HCT116 (cell line): Measurements from ENCODE around the gene ZNF57. TPM values are rescaled to one million over a fixed set of nuclear protein-coding genes. Genes with fewer than 3 reads are reported as not detected.
"Not testable (repeated sequence)": the region's sequence is repeated elsewhere in the genome, so short reads cannot be mapped to it uniquely, and the experiment has no call there.

Experiments used
- ATAC-seq: fragments of 200-7000 bp; cut with Tn5 transposase; 2 replicates; pipeline ENCODE4 v1.9.1; 2020; ENCODE audit warnings: mild to moderate bottlenecking, moderate library complexity
- BruUV-seq: library from RNA; stranded (reverse); fragments of 400-500 nt; replicated peaks from 2 replicates; lab custom pipeline; 2021; lab: Mats Ljungman, UMichigan
- CTCF ChIA-PET: fragments of 300-600 bp; sonication (Branson Sonifier 250); formaldehyde crosslinking; loops from one replicate; lab custom pipeline; 2021; ENCODE audit warnings: antibody characterized with exemption; lab: Charles Lee
- POLR2A ChIA-PET: fragments of 300-600, 350-600 bp; sonication (Branson Sonifier 250); formaldehyde crosslinking; loops from one replicate; lab custom pipeline; 2021; ENCODE audit warnings: antibody characterized with exemption; lab: Charles Lee
- RAD21 ChIA-PET, 2 experiments: fragments of 300-600 bp; sonication (Branson Sonifier 250); formaldehyde crosslinking; loops; one replicate each; lab custom pipeline; 2023; ENCODE audit warnings: low total read pairs in 2 of 2; ENCODE audit not compliant: uncharacterized antibody in 2 of 2, unreplicated experiment in 2 of 2, low non-redundant PET in 1 of 2; lab: Charles Lee
- DNase-seq: peaks from one replicate; pipeline ENCODE4 v3.0.0-alpha.2; 2010; ENCODE audit warnings: low read depth, low spot score
- H2AFZ ChIP-seq: fragments of 200-600 bp; shearing (Covaris generic), sonication (generic); 2 replicates; pipeline ENCODE4 v1.6.1; 2017; ENCODE audit warnings: low read depth, mixed run types, mixed read lengths, antibody characterized with exemption, low read length; ENCODE audit not compliant: poor library complexity, severe bottlenecking
- H3K27ac ChIP-seq: 2 replicates; pipeline ENCODE4 v1.5.1; 2012; ENCODE audit warnings: low read depth, low read length
- H3K27me3 ChIP-seq: fragments of 200-600 bp; sonication (generic); 2 replicates; pipeline ENCODE4 v1.6.1; 2016; ENCODE audit warnings: mixed run types, low read length, mixed read lengths; ENCODE audit not compliant: insufficient read depth
- H3K36me3 ChIP-seq, 2 experiments: fragments of 200-500 bp in 1 of 2; fragments of 200-600 bp in 1 of 2; sonication (Bioruptor generic) in 1 of 2; sonication (generic) in 1 of 2; 2 replicates each; pipeline versions ENCODE4 v1.5.1 to v1.6.1; 2014 to 2016; ENCODE audit warnings: low read length in 2 of 2, inconsistent platforms in 1 of 2, mixed read lengths in 1 of 2, mixed run types in 1 of 2; ENCODE audit not compliant: insufficient read depth in 2 of 2, control insufficient read depth in 1 of 2
- H3K4me1 ChIP-seq, 2 experiments: fragments of 200-600 bp in 1 of 2; sonication (generic) in 1 of 2; 2 replicates each; pipeline versions ENCODE4 v1.5.1 to v1.6.1; 2012 to 2017; ENCODE audit warnings: low read length in 2 of 2, inconsistent platforms in 1 of 2, mild to moderate bottlenecking in 1 of 2, mixed read lengths in 1 of 2, mixed run types in 1 of 2, moderate library complexity in 1 of 2; ENCODE audit not compliant: insufficient read depth in 2 of 2, control insufficient read depth in 1 of 2
- H3K4me2 ChIP-seq: fragments of 200-600 bp; sonication (generic); 2 replicates; pipeline ENCODE4 v1.6.1; 2017; ENCODE audit warnings: mixed run types, low read length, mixed read lengths
- H3K4me3 ChIP-seq, 2 experiments: fragments of 200-600 bp in 1 of 2; sonication (generic) in 1 of 2; replicated peaks in 1 of 2; 2 replicates each; pipeline ENCODE4 v1.5.1; 2011 to 2016; ENCODE audit warnings: low read length in 2 of 2, control low read depth in 1 of 2, low read depth in 1 of 2, mild to moderate bottlenecking in 1 of 2, mixed read lengths in 1 of 2, mixed run types in 1 of 2
- H3K79me2 ChIP-seq: fragments of 200-600 bp; sonication (generic); 2 replicates; pipeline ENCODE4 v1.6.1; 2017; ENCODE audit warnings: mild to moderate bottlenecking, mixed run types, low read length, moderate library complexity, mixed read lengths; ENCODE audit not compliant: insufficient read depth
- H3K9ac ChIP-seq: fragments of 200-600 bp; sonication (generic); 2 replicates; pipeline ENCODE4 v1.6.1; 2016; ENCODE audit warnings: low read length, mixed read lengths
- H3K9me2 ChIP-seq: fragments of 200-600 bp; sonication (generic), shearing (Covaris generic); 2 replicates; pipeline ENCODE4 v1.6.1; 2017; ENCODE audit warnings: mixed run types, mild to moderate bottlenecking, moderate library complexity; ENCODE audit not compliant: insufficient read depth
- H3K9me3 ChIP-seq, 2 experiments: fragments of 200-500 bp in 1 of 2; fragments of 200-600 bp in 1 of 2; sonication (Bioruptor generic) in 1 of 2; sonication (generic) in 1 of 2; 2 replicates each; pipeline ENCODE4 v1.6.1; 2014 to 2017; ENCODE audit warnings: low read length in 2 of 2, mixed read lengths in 2 of 2, inconsistent platforms in 1 of 2, low read depth in 1 of 2, mild to moderate bottlenecking in 1 of 2, mixed run types in 1 of 2, moderate library complexity in 1 of 2; ENCODE audit not compliant: control insufficient read depth in 1 of 2, insufficient read depth in 1 of 2
- H4K20me1 ChIP-seq: fragments of 200-600 bp; sonication (generic), shearing (Covaris generic); 2 replicates; pipeline ENCODE4 v1.6.1; 2017; ENCODE audit warnings: mixed run types, mild to moderate bottlenecking, moderate library complexity; ENCODE audit not compliant: insufficient read depth
- EGR1 ChIP-seq: IDR thresholded peaks from 2 replicates; pipeline ENCODE4 v1.6.1; 2012; ENCODE audit warnings: low read depth
- ELF1 ChIP-seq: IDR thresholded peaks from 2 replicates; pipeline ENCODE4 v1.6.1; 2012; ENCODE audit warnings: low read depth, borderline replicate concordance
- EZH2phosphoT487 ChIP-seq: fragments of 200-600 bp; IDR thresholded peaks from 2 replicates; pipeline ENCODE4 v1.6.1; 2018; ENCODE audit warnings: antibody characterized with exemption, borderline replicate concordance
- FOSL1 ChIP-seq: IDR thresholded peaks from 2 replicates; pipeline ENCODE4 v1.6.1; 2012; ENCODE audit warnings: low read depth
- MAX ChIP-seq: IDR thresholded peaks from 2 replicates; pipeline ENCODE4 v1.6.1; 2012
- POLR2A ChIP-seq: IDR thresholded peaks from 2 replicates; pipeline ENCODE4 v1.7.0; 2011; ENCODE audit warnings: borderline replicate concordance; ENCODE audit not compliant: insufficient read depth, insufficient read length; ENCODE audit errors: extremely low read depth
- SP1 ChIP-seq: IDR thresholded peaks from 2 replicates; pipeline ENCODE4 v1.6.1; 2012; ENCODE audit warnings: low read depth
- SRF ChIP-seq: IDR thresholded peaks from 2 replicates; pipeline ENCODE4 v1.6.1; 2012; ENCODE audit warnings: low read depth
- intact Hi-C: fragments of 100-400 bp; cut with micrococcal nuclease; formaldehyde crosslinking; loops from 2 replicates; pipeline ENCODE4 v1.10.0; 2022
- total RNA-seq: library from RNA; stranded (reverse); gene quantifications from one replicate; pipeline ENCODE4 v1.2.1, GENCODE V29; 2021; ENCODE audit not compliant: unreplicated experiment
- TF ChIP-seq, protein P1 (sequence below): IDR thresholded peaks from 2 replicates; pipeline ENCODE4 v1.6.1; 2012

Gene ZNF57
- total RNA-seq, 1 experiment from 2014 or later: 8.3 TPM

GRCh38 chr19:2963122-2963521, 62.4 kb downstream of the ZNF57 start:
- RAD21 ChIA-PET: interaction anchor here (1.0 to 1.3 kb wide), 4 partner anchors 13 to 146 kb away, joined by 3 to 4 read pairs (median 4); no protein-coding TSS in a partner anchor
- ATAC-seq: no peak
- Histone ChIP-seq H3K27ac (no peak overlapping the region), H3K4me2 (no peak overlapping the region), H3K79me2 (no peaks in the 10 kb centered on the region), H3K36me3 (no peaks in the 10 kb centered on the region), H2AFZ (no peak overlapping the region), H3K9ac (no peak overlapping the region), H3K9me3 (no peaks in the 10 kb centered on the region)
- BruUV-seq: no TSS peak
- no peak for TF ChIP-seq ELF1
- no peak for TF ChIP-seq EGR1
- no peak for TF ChIP-seq EZH2phosphoT487
- TF ChIP-seq SP1: no peak
- no peak for TF ChIP-seq SRF
- TF ChIP-seq POLR2A: no peak
- no peak for TF ChIP-seq MAX
- TF ChIP-seq, protein P1, sequence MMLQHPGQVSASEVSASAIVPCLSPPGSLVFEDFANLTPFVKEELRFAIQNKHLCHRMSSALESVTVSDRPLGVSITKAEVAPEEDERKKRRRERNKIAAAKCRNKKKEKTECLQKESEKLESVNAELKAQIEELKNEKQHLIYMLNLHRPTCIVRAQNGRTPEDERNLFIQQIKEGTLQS: no peak
- TF ChIP-seq FOSL1: no peak
- TF ChIP-seq, all 23 proteins: peak for 0
- H3K4me3 ChIP-seq: no peak overlapping the region
- DNase-seq: no peak
- ChIA-PET POLR2A (interaction anchor here (1.5 kb wide), 1 partner anchor 12 kb away, joined by 5 read pairs; no protein-coding TSS in a partner anchor), CTCF (interaction anchor here (0.9 to 2.3 kb wide), 8 partner anchors 7 to 198 kb away, joined by 3 to 19 read pairs (median 5); no protein-coding TSS in a partner anchor)
- intact Hi-C loops: loop anchor here (2.0 kb wide), 1 partner anchor 142 kb away; no protein-coding TSS in a partner anchor
- H3K9me2 ChIP-seq: no peaks in the 10 kb centered on the region
- H4K20me1 ChIP-seq: no peaks in the 10 kb centered on the region
- H3K4me1 ChIP-seq: no peaks in the 10 kb centered on the region; a peak in 1 of 4 replicates
- no peaks in the 10 kb centered on the region for H3K27me3 ChIP-seq

DNA sequence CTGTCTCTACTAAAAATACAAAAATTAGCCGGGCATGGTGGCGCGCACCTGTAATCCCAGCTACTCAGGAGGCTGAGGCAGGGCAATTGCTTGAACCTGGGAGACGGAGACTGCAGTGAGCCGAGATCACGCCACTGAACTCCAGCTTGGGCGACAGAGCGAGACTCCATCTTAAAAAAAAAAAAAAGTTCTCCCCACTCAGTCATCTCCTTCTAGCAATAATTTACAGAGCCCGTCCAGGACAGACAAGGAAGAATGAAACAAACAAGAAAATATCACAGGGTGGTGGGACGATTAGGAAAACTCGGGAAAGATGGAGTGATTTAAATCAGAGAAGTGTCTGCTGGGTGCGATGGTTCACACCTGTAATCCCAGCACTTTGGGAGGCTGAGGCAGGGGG, 62.9 kb downstream of the ZNF57 start:
- RAD21 ChIA-PET, H3K27me3 ChIP-seq, H3K79me2 ChIP-seq, H2AFZ ChIP-seq, H3K9me2 ChIP-seq, H3K36me3 ChIP-seq, H3K4me1 ChIP-seq, ATAC-seq, H4K20me1 ChIP-seq, DNase-seq, H3K27ac ChIP-seq, H3K4me3 ChIP-seq, H3K9me3 ChIP-seq, H3K9ac ChIP-seq, H3K4me2 ChIP-seq, BruUV-seq: not testable (repeated sequence)
- CTCF ChIA-PET: interaction anchor here (1.8 to 2.3 kb wide), 2 partner anchors 12 to 140 kb away, joined by 19 read pairs; no protein-coding TSS in a partner anchor
- intact Hi-C loops: loop anchor here (2.0 kb wide), 1 partner anchor 141 kb away; no protein-coding TSS in a partner anchor
- POLR2A ChIA-PET: interaction anchor here (1.2 to 1.5 kb wide), 2 partner anchors 13 kb away, joined by 5 read pairs; partner anchors contain the start of gene TLE6
